HAP-1 (cell line): ENCODE results near the gene RUNX3.
"Not testable (repeated sequence)": the region's sequence is repeated elsewhere in the genome, so short reads cannot be mapped to it uniquely, and the experiment has no call there.

Source experiments
- DNase-seq, 2 experiments: peaks; one replicate each; pipeline ENCODE4 v3.0.0-alpha.2; 2016 to 2020; ENCODE audit warnings: low spot score in 2 of 2
- H3K27me3 ChIP-seq: fragments of 250-450 bp; sonication (Bioruptor Pico); 2 replicates; pipeline ENCODE4 v1.5.1; 2020; ENCODE audit warnings: low read depth, mild to moderate bottlenecking, moderate library complexity
- H3K36me3 ChIP-seq: fragments of 250-450 bp; sonication (Bioruptor Pico); replicated peaks from 2 replicates; pipeline ENCODE4 v1.5.1; 2020; ENCODE audit warnings: mild to moderate bottlenecking
- H3K4me1 ChIP-seq: fragments of 250-450 bp; sonication (Bioruptor Pico); 2 replicates; pipeline ENCODE4 v1.5.1; 2020; ENCODE audit warnings: mild to moderate bottlenecking
- H3K4me3 ChIP-seq: fragments of 250-450 bp; sonication (Bioruptor Pico); 2 replicates; pipeline ENCODE4 v1.5.1; 2020; ENCODE audit warnings: mild to moderate bottlenecking, moderate library complexity
- H3K9me3 ChIP-seq: fragments of 250-450 bp; sonication (Bioruptor Pico); 2 replicates; pipeline ENCODE4 v1.5.1; 2020; ENCODE audit warnings: mild to moderate bottlenecking, moderate library complexity
- in situ Hi-C: fragments of 300-500 bp; cut with MboI; formaldehyde crosslinking; loops from 3 replicates; pipeline ENCODE4 v1.14.3; 2020; ENCODE audit warnings: low sequenced_read_pairs, inconsistent platforms, mixed read lengths

The RUNX3 gene

DNA sequence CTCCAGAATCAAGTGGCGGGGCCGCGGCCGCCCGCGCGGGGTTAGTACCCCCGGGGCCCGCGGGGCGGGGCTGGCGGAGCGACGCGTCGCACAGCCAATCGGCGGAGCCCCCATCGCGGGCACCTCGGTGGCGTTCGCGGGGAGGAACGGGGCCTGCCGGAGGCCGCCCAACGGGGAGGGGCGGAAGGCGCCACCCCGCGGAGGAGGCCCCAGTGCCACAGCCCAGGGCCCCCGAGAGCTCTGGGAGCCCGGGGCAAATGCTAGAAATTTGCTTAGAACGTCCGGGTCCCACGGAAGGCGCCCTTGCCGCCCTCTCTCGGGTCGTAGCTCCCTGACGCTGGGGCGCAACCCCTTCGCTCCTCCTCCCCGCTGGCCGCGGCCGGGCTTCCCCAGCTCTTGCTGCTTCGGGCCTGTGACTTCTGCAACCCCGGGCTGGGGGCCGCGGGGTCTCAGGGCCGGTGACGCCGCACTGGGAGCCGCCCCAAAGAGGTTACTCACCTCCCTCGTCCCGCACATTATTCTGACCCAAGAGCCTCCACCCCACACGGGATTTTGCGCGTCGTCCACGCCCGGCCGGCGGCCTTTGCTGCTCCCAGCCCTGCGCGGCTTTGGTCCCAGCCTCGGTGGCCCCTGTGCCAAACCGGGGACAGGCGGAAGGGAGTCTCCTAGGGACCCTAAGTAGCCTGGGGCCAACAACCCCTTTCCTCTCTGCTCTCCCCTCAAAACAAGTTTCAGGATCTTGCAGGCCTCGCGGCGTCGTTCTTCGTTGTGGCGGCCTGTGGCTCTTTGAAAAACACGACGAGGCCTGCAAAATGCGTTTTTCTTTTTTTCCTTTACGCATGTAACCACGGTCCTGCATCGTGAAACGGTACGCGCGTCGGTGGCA lies at the start of gene RUNX3:
Gene RUNX3, minus strand, starts transcription at position 17 of the 886 bp plus-strand sequence. CDS start 408 bp downstream, outside the sequence.
- Histone ChIP-seq H3K4me3 (peak within 1 kb of the TSS; percentile 69), H3K36me3 (peaks cover 10% of the 10 kb centered on the region), H3K27me3 (no peaks in the 10 kb centered on the region), H3K4me1 (peaks cover 18% of the 10 kb centered on the region), H3K9me3 (no peaks in the 10 kb centered on the region)
- DNase-seq = peak; percentile 76 to 91
- in situ Hi-C loops = loop anchor here (10.0 kb wide), 1 partner anchor 274 kb away; no protein-coding TSS in a partner anchor

DNA sequence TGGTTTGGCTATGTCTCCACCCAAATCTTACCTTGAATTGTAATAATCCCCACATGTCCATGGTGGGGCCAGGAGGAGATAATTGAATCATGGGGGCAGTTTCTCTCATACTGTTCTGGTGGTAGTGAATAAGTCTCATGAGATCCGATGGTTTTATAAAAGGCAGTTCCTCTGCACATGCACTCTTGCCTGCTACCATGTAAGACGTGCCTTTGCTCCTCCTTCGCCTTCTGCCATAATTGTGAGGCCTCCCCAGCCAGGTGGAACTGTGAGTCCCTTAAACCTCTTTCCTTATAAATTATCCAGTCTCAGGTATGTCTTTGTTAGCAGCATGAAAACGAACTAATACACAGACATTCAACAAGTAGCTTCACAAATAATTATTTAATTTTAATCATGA lies 49.2 kb upstream of the RUNX3 start:
- H3K36me3 ChIP-seq, in situ Hi-C loops, H3K27me3 ChIP-seq, H3K4me3 ChIP-seq, H3K4me1 ChIP-seq, DNase-seq: not testable (repeated sequence)
- peaks cover 12% of the 10 kb centered on the region for H3K9me3 ChIP-seq

DNA sequence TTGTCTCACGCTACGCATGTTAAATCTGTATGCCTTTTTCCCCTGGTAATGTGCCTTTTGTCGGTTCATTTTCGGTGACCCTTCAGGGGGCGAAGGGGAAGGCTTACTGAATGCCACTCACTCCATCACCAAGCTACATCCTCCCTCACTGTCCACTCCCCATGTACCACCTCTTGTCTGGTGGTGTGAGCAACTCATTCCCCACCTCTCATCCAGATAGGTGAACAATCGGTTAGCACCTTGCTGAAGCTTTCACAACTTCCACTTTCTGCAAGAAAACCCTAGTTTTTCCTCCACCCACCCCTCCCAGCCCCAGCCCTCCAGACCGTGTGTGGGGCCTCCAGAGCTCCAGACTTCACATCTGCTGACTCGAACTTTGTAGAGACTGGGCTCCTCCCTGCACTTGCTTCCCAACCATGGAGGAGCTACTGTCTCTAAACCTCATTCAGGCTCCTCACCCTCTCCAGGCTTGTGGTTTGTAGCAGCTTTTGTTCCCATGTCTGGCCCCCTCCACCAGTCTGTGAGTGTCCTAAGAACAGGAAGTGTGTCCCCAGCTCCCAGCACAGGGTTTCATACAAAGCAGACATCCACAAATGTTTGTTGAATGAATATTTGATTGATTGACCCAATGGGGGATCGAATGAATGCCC lies 48.4 kb upstream of the RUNX3 start:
- in situ Hi-C loops = no loop called here
- no peak for DNase-seq

DNA sequence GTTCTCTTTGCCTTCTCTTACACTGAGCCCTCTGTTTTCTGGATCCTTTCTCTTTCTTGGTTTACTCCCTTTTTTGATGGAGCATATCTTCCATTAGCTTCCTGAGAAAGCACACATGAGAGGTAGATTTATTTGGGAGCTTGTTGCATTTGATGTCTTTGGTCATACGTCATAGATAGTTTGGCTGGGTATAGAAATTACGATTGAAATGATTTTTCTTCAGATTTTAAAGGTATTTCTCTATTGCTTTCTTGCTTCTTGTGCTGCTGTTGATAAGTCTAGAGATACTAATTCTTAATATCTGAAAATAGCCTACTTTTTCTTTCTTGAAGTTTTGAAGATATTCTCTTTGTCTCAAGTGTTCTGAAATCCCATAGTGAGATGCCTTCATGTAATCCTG lies 45.3 kb upstream of the RUNX3 start:
- Histone ChIP-seq H3K4me1 (no peaks in the 10 kb centered on the region), H3K9me3 (peaks cover 12% of the 10 kb centered on the region), H3K36me3 (no peaks in the 10 kb centered on the region), H3K4me3 (no peak overlapping the region), H3K27me3 (no peaks in the 10 kb centered on the region)
- in situ Hi-C loops = no loop called here
- no peak for DNase-seq

More for the DNA sequence above, 48.4 kb upstream of the RUNX3 start:
- peaks cover 12% of the 10 kb centered on the region for H3K9me3 ChIP-seq
- H3K4me3 ChIP-seq = no peak overlapping the region
- H3K4me1 ChIP-seq = no peaks in the 10 kb centered on the region
- H3K27me3 ChIP-seq = no peaks in the 10 kb centered on the region
- H3K36me3 ChIP-seq = no peaks in the 10 kb centered on the region

DNA sequence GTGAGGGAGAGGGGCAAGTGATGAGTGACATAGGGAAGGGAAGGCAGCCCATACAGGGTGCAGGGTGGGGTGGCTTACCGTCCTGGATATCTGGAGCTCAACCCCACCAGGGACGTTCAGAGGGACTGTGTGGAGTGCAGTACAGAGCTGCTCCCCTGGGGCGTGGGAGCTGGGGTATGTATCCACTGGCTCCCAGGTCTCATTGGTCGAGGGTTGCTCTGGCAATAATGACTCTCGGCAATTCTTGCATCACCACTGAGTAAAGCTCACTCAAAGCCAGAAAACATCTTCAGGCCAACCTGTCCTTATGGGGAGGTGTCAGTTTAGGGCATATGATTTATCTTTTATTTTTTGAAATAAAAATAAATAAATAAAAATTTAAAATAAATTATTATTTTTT lies 43.2 kb upstream of the RUNX3 start:
- DNase-seq = no peak
- Histone ChIP-seq H3K9me3 (peaks cover 12% of the 10 kb centered on the region), H3K4me3 (no peak overlapping the region), H3K27me3 (no peaks in the 10 kb centered on the region), H3K36me3 (no peaks in the 10 kb centered on the region), H3K4me1 (no peaks in the 10 kb centered on the region)
- in situ Hi-C loops = no loop called here

DNA sequence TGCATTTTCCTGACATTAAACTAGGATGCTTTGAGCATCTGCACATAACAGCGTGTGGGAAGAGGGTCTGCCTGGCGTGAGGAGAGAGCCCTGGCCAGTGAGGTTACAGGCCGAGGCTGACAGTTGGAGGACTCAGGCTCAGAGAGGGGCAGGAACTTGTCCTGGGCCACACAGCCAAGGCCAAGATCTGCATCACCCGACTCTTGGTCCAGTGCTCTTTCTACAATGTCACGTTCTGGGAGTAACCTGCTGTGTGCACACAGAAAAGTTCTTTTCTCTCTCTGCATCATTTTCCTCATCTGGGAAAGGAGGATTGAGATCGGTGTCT lies 42.8 kb upstream of the RUNX3 start:
- peaks cover 12% of the 10 kb centered on the region for H3K9me3 ChIP-seq
- no peaks in the 10 kb centered on the region for H3K4me1 ChIP-seq
- no peaks in the 10 kb centered on the region for H3K36me3 ChIP-seq
- in situ Hi-C loops = no loop called here
- H3K4me3 ChIP-seq = no peak overlapping the region
- H3K27me3 ChIP-seq = no peaks in the 10 kb centered on the region
- no peak for DNase-seq

DNA sequence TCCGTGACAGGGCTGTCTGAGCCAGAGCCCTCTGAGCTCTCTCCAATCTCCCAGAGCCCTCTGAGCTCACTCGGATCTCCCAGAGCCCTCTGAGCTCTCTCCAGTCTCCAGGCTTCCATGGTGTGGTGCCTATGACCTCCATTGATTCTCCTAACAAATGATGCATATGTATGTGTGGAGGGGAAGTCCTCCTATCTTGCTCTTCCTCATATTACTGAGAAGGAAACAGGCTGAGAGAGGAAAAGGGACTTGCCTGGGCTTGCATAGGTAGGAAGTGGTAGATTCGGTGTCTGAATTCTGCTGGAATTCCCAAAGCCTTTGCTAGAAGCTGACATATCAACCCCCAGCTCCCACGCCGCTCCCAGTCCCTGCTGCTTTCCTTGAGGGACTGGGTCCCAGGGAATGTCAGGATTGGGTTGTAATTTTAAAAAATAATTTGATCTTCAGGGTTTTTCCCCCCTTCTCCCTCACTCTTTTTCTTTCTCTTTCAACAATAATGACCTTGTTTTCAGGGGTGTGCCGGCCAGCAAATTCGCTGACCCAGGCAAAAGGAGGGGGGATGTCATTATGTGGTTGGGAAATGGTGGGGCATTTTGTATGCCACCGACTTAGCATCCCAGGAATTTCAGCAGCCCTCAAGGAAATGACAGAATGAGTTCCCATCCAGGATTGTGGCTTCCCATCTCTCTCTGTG lies 42.3 kb upstream of the RUNX3 start:
- no peaks in the 10 kb centered on the region for H3K4me1 ChIP-seq
- no peaks in the 10 kb centered on the region for H3K36me3 ChIP-seq
- H3K9me3 ChIP-seq = peaks cover 12% of the 10 kb centered on the region
- DNase-seq = no peak
- no peaks in the 10 kb centered on the region for H3K27me3 ChIP-seq
- no peak overlapping the region for H3K4me3 ChIP-seq
- in situ Hi-C loops = no loop called here

DNA sequence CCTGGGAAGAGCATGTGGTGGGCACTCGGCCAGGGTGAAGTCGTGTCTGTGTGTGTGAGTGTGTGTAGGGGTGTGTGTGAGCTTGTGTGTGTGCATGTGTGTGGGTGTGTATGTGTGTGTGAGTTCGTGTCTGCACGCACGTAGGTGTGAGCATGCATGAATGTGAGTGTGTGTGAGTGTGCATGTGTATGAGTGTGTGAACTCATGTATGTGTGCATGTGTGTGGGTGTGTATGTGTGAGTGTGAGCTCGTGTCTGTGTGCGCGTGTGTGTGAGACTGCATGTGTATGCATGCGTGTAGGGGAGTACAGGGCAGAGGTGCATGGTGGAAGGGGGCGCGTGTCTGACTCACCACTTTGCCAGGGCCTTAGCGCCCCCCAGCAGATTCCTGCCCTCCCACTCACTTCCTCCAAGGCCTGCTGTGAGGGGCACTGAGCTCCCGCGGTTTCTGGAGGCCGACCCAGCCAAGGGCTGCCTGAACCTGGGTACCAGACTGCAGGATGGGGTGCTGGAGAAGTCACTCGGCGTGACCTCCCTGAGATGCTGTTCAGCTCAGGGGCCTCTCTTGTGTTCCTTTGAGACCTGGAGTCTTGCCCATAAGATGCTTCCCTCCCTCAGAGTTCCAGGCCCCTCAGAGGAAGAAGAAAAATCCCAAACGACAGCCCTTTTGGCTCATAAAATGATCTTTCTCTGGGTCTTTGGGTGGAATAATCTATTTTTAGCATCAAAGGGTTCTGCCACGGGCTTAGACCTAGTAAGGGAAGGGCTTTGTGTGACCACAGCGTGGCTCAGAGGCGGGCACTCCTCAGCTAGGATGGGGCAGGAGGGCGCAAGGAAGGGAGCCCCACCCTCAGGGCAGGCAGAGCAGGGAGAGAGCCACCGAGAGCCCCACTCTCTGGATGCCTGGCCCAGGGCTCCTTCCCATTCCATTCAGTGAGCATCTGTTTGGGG lies 41.1 kb upstream of the RUNX3 start:
- DNase-seq = no peak
- H3K27me3 ChIP-seq = no peaks in the 10 kb centered on the region
- peaks cover 9% of the 10 kb centered on the region for H3K9me3 ChIP-seq
- no peaks in the 10 kb centered on the region for H3K4me1 ChIP-seq
- no peak overlapping the region for H3K4me3 ChIP-seq
- in situ Hi-C loops = no loop called here
- H3K36me3 ChIP-seq = no peaks in the 10 kb centered on the region

DNA sequence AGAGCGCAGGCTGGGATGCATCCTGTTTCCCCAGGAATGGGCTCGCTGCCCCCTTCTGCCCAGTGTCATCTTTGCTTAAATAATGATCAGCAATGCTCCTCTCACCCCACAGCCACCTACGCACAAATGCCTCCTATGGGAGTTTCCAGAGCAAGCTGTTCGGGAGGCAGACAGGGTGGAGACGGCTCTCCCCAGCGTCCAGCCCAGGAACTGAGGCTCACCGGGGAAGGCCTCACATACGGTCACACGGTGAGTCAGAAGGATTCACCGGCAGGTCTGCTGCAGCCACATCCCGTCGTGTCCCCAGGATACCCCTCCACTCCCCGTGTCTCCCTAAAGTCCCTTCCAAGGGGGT lies 40.3 kb upstream of the RUNX3 start:
- Histone ChIP-seq H3K9me3 (peaks cover 4% of the 10 kb centered on the region; the same call in 1 of the 2 replicates), H3K27me3 (no peaks in the 10 kb centered on the region), H3K36me3 (no peaks in the 10 kb centered on the region), H3K4me3 (no peak overlapping the region), H3K4me1 (no peaks in the 10 kb centered on the region)
- no peak for DNase-seq
- in situ Hi-C loops = no loop called here

DNA sequence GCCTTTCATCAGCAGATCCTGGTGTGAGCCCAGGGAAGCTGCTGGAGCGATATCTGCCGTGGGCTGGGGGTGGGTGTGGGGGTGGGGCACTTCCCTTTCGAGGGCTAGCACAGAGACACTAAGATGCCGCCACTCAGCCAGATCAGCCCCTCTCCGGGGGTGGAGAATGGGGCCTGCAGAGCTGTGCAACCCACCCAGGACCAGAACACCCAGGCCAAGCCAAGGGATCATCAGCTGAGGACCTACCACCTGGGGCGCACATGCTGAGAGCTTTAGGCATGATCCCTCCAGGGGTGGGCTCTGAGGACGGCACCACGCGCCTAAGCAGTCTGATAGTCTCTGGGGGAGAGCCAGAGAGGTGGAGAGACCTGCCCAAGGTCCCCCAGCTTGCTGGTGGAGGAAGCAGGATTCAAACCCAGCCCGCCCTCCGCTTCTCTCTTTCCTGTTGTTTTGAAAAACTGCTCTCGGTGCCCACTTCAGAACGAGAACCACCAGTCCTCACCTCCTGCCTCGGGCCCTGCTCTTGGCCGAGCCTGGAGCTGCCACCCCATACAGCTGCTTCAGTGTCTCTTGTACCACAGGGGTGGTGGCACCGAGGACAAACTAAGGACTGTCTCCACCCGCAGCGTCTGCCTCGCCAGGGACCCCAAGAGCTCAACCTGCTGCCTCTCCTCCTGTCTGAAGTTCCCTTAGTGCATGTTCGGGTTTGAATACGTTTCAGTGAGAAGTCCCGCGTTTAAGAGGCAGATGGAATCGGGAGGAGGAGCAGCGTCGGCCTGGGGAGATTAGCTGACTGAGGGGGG lies 39.7 kb upstream of the RUNX3 start:
- Histone ChIP-seq H3K4me3 (no peak overlapping the region), H3K9me3 (no peaks in the 10 kb centered on the region; the same call in 1 of the 2 replicates), H3K4me1 (no peaks in the 10 kb centered on the region), H3K27me3 (no peaks in the 10 kb centered on the region), H3K36me3 (no peaks in the 10 kb centered on the region)
- no peak for DNase-seq
- in situ Hi-C loops = no loop called here

DNA sequence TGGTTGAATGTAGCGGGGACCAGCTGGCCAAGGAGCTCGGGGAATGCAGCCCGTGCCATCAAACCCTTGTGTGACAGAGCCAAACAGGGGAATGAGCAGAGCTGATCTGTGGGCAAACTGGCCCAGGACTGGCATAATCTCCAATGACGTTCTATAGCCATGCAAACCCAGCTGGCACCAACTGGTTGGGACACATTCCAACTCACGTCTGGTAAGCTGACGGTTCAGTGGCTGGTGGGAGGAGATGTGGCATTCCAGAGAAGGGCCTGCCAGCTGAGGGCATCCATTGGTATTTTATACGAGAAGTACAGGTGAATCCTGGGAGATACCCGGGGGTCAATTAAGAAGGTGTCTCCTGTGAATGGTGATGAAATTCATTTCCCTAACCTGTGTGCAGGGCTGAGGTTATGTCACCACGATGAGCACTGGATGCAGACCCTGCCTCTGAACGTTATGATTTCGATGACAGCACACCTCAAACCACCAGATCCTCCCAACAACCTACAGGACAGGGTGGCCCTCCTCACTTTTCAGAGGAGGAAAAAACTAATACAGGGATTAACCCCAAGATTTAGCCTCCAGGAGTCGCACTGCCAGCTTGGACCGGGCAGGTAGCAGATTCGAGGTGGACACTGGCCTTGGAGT lies 39.0 kb upstream of the RUNX3 start:
- in situ Hi-C loops = no loop called here
- H3K9me3 ChIP-seq = no peaks in the 10 kb centered on the region
- H3K4me1 ChIP-seq = no peaks in the 10 kb centered on the region
- no peaks in the 10 kb centered on the region for H3K36me3 ChIP-seq
- DNase-seq = no peak
- no peaks in the 10 kb centered on the region for H3K27me3 ChIP-seq
- no peak overlapping the region for H3K4me3 ChIP-seq

DNA sequence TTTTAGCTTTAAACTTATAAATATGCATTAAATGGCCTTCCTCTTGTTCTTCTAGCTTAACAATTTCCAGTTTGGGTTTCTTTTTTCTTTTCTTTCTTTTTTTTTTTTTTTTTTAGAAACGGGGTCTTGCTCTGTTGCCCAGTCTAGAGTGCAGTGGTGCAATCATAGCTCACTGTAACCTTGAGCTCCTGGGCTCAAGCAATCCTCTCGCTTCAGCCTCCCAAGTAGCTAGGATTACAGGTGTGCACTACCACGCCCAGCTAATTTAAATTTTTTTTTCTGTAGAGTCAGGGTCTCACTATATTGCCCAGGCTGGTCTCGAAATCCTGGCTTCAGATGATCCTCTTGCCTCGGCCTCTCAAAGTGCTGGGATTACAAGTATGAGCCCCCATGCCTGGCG lies 37.9 kb upstream of the RUNX3 start:
- Histone ChIP-seq H3K4me3 (no peak overlapping the region), H3K4me1 (no peaks in the 10 kb centered on the region), H3K9me3 (no peaks in the 10 kb centered on the region), H3K27me3 (no peaks in the 10 kb centered on the region), H3K36me3 (no peaks in the 10 kb centered on the region)
- no peak for DNase-seq
- in situ Hi-C loops = no loop called here
